A673 (cell line): ENCODE measurements around the gene CYS1.

Experiments used
- CTCF ChIP-seq: fragments of 300-800, 200-600 bp; sonication (generic); conservative IDR thresholded peaks from 2 replicates; pipeline ENCODE4 v1.5.1; 2017; ENCODE audit warnings: low read depth, mild to moderate bottlenecking, antibody characterized with exemption, low read length, moderate library complexity, mixed read lengths
- EZH2 ChIP-seq: fragments of 200-600 bp; sonication (generic); IDR thresholded peaks from 2 replicates; pipeline ENCODE4 v1.6.1; 2017; ENCODE audit warnings: borderline replicate concordance, low read depth, mild to moderate bottlenecking, mixed read lengths, antibody characterized with exemption, low read length; ENCODE audit not compliant: poor library complexity, severe bottlenecking

GRCh38 chr2:10031886-10032745, 48.1 kb downstream of the CYS1 start:
- TF ChIP-seq CTCF, result no peak
- no peak for TF ChIP-seq EZH2
